Astrocyte of the cerebellum (primary cell): ENCODE results near the gene PDE6G.

Experiments used
- DNase-seq: peaks from one replicate; pipeline ENCODE4 v3.0.0-alpha.2; 2011; ENCODE audit warnings: low read depth
- H3K4me3 ChIP-seq: 2 replicates; pipeline ENCODE4 v1.5.1; 2011; ENCODE audit warnings: mild to moderate bottlenecking, low read depth, low read length, moderate library complexity
- CTCF ChIP-seq: IDR thresholded peaks from 2 replicates; pipeline ENCODE4 v1.5.1; 2012; ENCODE audit warnings: low read length, low read depth, moderate library complexity, mild to moderate bottlenecking; ENCODE audit errors: missing control alignments
- in situ Hi-C: cut with HindIII; loops from 2 replicates; pipeline ENCODE4 v1.10.0; 2017; ENCODE audit warnings: low sequenced_read_pairs

The PDE6G gene

GRCh38 chr17:81693509-81694210 lies 37.3 kb upstream of the PDE6G start:
- no peak for DNase-seq
- no peak overlapping the region for H3K4me3 ChIP-seq
- in situ Hi-C loops, result no loop called here
- no peak for TF ChIP-seq CTCF

DNA sequence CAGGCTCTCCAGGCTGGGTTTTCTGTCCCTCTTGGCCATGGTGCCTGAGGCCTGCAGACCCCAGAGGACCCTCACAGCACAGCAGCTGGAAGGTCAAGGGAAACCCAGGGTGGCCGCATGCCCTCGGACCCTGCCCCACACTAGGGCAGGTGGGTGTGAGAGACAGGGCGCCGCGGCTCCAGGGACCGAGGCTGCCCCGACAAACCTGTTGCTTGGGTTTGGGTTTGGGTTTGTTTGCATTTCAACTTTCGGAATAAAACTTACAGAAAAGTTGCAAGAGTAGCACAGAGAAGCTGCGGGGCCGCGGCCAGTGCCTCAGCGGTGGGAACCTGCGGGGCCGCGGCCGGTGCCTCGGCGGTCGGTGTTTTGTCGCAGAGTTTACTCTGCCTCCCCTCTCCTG lies 35.3 kb upstream of the PDE6G start:
- TF ChIP-seq CTCF, result no peak
- no peak overlapping the region for H3K4me3 ChIP-seq
- in situ Hi-C loops, result no loop called here
- DNase-seq, result no peak

DNA sequence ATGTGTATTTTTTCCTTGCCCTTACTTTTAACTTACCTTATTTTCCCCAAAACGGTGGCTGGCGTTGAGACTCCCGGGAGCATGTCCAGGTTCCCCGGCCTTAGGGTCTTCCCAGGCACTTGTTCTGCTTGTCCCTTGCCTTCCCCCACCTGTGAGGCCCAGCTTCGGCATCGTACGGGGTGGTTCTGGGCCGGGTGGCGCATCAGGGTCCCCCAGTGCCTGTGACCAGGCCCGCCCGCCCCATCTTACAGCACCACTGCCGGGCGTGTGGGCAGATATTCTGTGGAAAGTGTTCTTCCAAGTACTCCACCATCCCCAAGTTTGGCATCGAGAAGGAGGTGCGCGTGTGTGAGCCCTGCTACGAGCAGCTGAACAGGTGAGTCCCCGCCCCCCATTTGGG lies 34.9 kb upstream of the PDE6G start:
- no peak overlapping the region for H3K4me3 ChIP-seq
- in situ Hi-C loops, result no loop called here
- TF ChIP-seq CTCF, result no peak
- no peak for DNase-seq

- no peak overlapping the region for H3K4me3 ChIP-seq
- in situ Hi-C loops, result no loop called here
- no peak for DNase-seq
- no peak for TF ChIP-seq CTCF
Observed at GRCh38 chr17:81690549-81690948, 34.2 kb upstream of the PDE6G start.

DNA sequence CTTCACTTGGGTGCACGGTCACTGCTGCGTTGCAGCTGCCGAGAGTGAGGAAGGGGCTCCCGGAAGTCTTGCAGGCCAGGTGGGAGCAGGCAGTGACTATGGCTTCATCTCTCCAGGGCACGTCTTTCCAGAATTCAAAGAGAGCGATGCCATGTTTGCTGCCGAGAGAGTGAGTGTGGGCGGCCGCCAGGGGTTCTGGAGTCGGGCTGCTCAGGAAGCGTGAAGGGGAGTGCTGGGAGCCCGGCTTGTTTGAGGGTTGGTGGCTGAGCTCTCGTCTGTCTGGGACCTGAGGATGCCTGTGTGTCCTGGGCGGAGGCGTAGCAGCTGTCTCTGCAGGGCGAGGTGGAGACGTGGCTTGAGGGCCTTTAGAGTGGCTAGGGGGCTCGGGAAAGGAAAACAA lies 33.7 kb upstream of the PDE6G start:
- no peak overlapping the region for H3K4me3 ChIP-seq

GRCh38 chr17:81688616-81689015 lies 32.3 kb upstream of the PDE6G start:
- DNase-seq, result no peak
- in situ Hi-C loops, result no loop called here
- no peak overlapping the region for H3K4me3 ChIP-seq
- no peak for TF ChIP-seq CTCF

More for the DNA sequence above, 33.7 kb upstream of the PDE6G start:
- DNase-seq, result no peak
- in situ Hi-C loops, result no loop called here
- no peak for TF ChIP-seq CTCF
